Activated CD4-positive, CD25-positive, alpha-beta regulatory T cell treated with anti-CD3 and anti-CD28 coated beads, Interleukin-2, amount 50 U/mL, for 16 hours (primary cell): ENCODE data around the gene PRKAG2.
A peak's percentile ranks its signal among the peaks of the same experiment; 100 is the strongest.
"Not testable (repeated sequence)": the region's sequence is repeated elsewhere in the genome, so short reads cannot be mapped to it uniquely, and the experiment has no call there.

Source experiments
- DNase-seq: peaks from one replicate; pipeline ENCODE4 v3.0.0-alpha.2; 2020; ENCODE audit warnings: low read depth, low spot score

Gene PRKAG2

DNA sequence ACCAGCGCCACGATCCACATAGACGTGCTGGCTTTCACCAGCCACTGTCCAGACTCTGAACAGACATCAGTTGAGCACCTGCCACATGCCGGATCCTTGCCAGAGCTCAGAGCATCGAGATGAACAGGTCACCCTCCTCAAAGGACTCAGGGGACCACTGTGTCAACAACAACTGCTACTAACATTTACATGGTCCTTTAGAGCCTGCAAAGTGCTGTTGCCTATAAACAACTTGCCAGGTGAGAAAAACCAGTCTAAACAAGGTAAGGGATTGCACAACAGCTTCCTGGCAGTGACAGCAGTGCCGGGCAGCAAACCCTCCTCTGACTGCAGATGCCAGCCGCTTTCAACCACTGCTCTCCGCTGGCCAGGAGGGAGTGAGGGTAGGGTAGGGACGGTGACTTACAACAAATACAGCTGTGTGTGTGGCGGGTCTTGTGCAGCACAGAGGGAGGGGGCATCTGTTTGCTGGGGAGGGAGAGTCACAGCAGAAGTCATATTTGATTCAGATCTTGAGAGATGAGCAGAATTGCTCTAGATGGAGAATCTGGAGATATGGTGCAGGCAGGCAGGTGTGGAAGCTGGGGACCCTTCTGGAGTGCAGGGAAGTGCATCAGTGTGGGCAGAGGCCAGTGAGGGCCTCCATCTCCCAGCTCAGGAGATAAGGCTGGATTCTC is 324.4 kb downstream of the PRKAG2 start:
- no peak for DNase-seq

- DNase-seq = no peak
Observed at GRCh38 chr7:151551820-151552219, 325.1 kb downstream of the PRKAG2 start.

- DNase-seq = no peak
Observed at GRCh38 chr7:151550656-151551286, 326.1 kb downstream of the PRKAG2 start.

DNA sequence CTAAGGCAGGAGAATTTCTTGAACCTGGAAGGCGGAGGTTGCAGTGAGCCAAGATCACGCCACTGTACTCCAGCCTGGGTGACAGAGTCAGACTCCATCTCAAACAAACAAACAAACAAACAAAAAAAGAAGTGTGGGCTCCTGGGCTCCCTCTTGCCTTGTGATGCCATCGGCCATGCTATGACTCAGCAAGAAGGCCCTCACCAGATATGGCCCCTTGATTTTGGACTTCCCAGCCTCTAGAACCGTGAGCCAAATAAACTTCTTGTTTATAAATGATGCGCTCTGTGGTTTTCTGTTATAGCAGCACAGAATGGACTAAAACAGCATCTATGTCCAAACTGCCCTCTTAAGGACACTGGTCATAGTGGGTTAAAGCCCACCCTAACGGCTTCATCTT is 327.3 kb downstream of the PRKAG2 start:
- DNase-seq = no peak

DNA sequence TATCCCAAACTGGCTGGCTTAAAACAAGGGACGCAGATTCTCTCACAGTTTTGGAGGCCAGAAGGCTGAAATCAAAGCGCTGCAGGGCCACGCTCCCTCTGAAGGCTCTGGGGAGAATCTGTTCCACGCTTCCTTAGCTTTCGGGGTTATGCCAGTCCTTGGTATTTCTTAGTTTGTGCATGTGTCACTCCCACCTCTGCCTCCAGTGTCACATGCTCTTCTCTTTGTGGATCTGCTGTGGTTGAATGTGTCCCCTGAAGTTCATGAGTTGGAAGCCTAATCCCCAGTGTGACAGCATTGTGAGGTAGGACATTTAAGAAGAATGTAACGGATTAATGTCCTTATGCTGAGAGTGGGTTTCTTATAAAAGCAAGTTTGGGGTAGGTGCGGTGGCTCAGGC is 327.8 kb downstream of the PRKAG2 start:
- DNase-seq = no peak

GRCh38 chr7:151544183-151544582 is 332.7 kb downstream of the PRKAG2 start:
- DNase-seq = no peak

- no peak for DNase-seq
Observed at GRCh38 chr7:151542606-151543130, 334.2 kb downstream of the PRKAG2 start.

GRCh38 chr7:151541709-151542499 is 335.0 kb downstream of the PRKAG2 start:
- DNase-seq = no peak

- DNase-seq = no peak
Observed at GRCh38 chr7:151540146-151540545, 336.8 kb downstream of the PRKAG2 start.

GRCh38 chr7:151539088-151539671 is 337.7 kb downstream of the PRKAG2 start:
- no peak for DNase-seq

DNA sequence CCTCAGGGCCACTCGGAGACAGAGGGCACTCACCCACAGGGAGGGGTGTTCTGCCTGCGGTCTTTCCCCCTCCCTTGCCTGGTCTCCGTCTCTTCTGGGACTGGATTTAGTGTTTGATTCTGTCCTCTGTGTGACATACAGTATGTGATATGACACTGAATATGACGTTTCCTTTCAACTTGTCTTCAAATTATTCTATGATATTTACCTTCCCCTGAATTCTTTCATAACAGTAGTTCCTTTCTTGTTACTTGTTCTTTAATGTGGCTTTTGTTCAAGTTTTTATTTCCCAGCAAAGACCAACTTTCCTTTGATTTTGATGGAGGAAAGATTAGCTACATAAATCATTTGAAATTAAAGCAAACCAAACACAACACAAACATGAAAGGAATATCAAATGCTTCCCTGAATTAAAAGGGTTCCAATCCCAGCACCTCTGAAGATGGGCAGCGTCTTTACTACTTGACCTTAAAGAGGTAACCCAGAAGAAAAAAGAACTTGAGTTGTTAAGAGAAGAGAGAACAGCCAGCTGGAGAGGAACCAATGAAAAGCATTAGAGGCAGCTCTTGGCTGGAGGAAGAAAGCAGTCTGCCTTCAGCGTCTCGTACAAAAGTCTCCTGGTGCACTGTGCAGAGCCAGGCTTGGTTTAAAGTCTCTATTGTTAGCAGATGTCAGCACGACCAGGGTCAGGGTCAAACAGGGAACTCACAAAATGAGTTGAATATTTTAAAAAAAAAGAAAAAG is 338.9 kb downstream of the PRKAG2 start:
- no peak for DNase-seq

- not testable (repeated sequence) for DNase-seq
Observed at GRCh38 chr7:151536178-151536577, 340.7 kb downstream of the PRKAG2 start.

DNA sequence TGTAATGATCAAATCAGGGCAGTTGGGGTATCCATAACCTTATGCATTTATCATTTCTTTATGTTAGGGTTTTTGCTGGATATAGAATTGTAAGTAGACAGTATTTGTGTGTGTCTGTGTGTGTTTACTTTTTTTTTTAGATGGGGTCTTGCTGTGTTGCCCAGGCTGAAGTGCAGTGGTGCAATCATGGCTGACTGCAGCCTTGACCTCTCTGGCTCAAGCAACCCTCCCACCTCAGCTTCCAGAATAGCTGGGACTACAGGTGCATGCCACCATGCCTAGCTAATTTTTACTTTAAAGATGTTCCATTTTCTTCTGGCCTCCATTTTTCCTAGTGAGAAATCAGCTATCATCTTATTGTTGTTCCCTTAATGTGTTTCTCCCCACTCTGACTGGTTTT is 347.1 kb downstream of the PRKAG2 start:
- DNase-seq = no peak

DNA sequence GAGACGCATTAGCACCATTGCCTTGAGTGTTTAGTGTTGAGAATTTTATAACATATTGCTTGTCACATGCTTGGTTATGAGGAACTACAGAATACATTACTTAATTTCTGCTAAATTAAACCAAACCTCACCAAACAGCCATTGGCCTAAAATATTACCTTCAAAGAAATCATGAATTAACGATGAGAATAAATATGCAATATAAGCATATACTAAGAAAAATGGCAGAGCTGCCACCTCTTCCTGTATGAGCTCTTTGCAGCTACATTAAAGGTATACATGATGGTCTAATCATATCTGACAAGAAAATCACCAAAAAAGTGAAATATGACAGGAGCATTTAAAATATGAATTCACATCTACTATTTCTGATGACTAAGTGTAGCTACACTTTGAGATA is 352.1 kb downstream of the PRKAG2 start:
- no peak for DNase-seq

- no peak for DNase-seq
Observed at GRCh38 chr7:151524331-151524730, 352.6 kb downstream of the PRKAG2 start.

DNA sequence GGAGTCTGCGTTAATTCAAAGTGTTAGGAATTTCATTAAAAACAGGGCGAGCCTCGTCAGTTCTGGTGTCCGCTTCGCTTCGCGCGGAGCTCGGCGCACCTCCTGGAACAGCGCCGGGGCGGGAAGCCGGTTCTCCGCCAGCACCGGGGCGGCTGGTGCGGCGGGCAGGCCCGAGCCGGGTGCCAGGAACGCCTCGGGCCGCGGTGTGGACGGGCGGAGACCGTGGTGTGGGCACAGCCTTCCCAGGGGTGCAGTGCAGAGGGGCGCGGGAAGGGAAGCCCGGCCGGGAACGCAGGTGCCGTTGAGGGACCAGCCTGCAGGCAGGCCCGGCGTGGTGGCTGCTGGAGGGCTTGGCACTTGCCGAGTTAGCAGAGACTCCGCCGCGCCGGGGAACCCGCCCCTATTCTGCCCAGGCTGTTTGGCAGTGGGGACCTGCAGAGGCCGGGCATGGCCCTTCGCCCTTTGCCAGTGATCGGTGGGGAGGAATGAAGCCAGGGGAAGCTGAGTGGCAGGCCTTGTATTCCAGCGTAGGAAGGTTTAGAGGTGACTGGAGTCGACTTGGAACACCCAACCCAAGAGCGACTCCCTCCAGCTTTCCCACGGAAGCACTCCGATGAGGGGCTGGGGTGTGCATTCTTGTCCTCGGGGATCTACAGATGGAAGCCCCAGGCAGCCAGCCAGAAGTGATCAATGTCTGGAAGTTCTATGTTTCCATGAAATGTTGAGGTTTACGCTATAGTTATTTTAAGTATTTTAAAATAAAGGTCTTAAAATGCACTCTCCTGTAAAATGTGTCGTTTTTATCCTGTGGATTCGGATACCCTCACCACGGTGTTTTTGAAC is 356.3 kb downstream of the PRKAG2 start:
- no peak for DNase-seq

DNA sequence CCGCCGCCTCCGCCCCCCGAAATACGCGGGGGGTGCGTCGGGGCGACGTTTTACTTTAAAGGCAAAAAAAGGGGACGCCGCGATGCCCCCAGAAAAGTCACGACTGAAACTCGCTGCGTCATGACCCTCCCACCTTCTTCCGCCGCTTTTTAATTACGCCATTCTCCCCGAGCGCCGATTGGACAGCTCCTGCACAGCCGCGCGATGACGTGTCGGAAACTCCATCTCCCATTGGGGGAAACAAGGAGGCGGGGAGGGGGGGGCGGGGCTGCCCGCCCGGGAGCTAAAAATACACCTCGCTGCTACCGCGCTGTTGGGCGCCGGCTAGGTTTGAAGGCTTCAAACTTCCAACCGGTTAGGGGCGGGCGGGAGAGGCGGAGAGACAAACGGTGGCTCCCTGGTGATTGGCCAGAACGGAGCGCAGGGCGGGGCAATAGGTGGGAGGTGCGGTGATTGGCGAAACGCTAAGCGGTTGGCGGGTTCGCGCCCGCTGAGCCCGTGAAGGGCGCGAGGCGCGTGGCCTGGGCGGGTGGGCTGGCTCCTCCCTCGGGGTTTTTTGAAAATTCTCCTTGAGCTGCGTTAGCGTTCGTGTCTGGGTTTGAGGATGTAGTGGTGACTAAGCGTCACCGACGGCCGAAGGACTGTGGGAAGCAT is 357.0 kb downstream of the PRKAG2 start, which contains the start of gene RHEB:
RHEB (minus strand) TSS at position 131 of the 654 bp plus-strand sequence. CDS start 384 bp downstream, outside the sequence.
- peak; percentile 96 for DNase-seq

DNA sequence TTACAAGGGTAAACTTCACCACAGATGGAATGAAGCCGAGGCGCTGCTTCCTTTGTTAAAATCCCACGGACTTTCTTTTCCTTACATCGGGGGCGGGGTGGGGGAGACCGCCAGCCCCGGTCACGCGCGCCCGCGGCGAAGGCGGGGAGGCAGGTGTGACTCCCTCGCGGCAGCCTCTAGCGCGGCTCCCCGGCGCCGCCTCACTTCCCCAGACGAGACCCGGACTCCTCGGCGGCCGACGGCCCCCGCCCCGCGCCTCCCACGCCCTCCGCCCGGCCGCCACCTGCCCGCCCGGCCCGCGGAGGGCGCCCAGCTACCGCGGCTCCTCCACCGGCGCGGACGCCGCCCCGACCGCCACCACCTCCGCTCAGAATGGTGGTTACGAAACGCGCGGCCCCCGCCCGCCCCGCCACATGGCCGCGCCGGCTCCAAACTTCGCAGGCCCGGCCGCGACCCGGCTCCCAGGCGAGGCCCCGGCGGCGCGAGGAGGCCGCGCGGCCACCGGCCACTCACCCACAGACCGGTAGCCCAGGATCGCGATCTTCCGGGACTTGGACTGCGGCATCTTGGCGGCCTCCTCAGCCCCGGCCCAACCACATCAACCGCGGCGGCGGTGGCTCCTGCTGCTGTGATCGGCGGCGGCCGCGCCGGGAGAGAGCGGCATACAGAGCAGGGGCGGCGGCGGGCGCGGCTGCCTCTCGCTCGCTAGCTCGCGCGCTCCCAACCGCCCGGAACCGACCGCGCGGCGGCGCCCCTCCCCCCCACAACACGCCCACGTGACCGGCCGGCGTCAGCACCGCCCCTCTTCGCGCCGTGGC is 357.8 kb downstream of the PRKAG2 start:
- DNase-seq = peak; percentile 26
